ENCODE measurements around the gene RBL2. TPM values are rescaled to one million over a fixed set of nuclear protein-coding genes. Genes with fewer than 3 reads are reported as not detected.
"Not testable (repeated sequence)": the region's sequence is repeated elsewhere in the genome, so short reads cannot be mapped to it uniquely, and the experiment has no call there.

The RBL2 gene, protein sequence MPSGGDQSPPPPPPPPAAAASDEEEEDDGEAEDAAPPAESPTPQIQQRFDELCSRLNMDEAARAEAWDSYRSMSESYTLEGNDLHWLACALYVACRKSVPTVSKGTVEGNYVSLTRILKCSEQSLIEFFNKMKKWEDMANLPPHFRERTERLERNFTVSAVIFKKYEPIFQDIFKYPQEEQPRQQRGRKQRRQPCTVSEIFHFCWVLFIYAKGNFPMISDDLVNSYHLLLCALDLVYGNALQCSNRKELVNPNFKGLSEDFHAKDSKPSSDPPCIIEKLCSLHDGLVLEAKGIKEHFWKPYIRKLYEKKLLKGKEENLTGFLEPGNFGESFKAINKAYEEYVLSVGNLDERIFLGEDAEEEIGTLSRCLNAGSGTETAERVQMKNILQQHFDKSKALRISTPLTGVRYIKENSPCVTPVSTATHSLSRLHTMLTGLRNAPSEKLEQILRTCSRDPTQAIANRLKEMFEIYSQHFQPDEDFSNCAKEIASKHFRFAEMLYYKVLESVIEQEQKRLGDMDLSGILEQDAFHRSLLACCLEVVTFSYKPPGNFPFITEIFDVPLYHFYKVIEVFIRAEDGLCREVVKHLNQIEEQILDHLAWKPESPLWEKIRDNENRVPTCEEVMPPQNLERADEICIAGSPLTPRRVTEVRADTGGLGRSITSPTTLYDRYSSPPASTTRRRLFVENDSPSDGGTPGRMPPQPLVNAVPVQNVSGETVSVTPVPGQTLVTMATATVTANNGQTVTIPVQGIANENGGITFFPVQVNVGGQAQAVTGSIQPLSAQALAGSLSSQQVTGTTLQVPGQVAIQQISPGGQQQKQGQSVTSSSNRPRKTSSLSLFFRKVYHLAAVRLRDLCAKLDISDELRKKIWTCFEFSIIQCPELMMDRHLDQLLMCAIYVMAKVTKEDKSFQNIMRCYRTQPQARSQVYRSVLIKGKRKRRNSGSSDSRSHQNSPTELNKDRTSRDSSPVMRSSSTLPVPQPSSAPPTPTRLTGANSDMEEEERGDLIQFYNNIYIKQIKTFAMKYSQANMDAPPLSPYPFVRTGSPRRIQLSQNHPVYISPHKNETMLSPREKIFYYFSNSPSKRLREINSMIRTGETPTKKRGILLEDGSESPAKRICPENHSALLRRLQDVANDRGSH
- total RNA-seq (100 to 1,000 TPM; 111 to 214 (median 151) TPM), polyA plus RNA-seq (10 to 100 TPM; 29.1 to 34.5 (median 32.6) TPM)
- long read RNA-seq, donor 1, full-length matches to known transcripts, result 4 of 20 reads
- long read RNA-seq, donor 1, partial matches to known transcripts, result 16 of 20 reads
- long read RNA-seq, donor 1, other reads (novel, unspliced or antisense), result 0 of 20 reads
- long read RNA-seq, donor 2, full-length matches to known transcripts, result 1 of 7 reads
- long read RNA-seq, donor 2, partial matches to known transcripts, result 6 of 7 reads
- long read RNA-seq, donor 2, other reads (novel, unspliced or antisense), result 0 of 7 reads

DNA sequence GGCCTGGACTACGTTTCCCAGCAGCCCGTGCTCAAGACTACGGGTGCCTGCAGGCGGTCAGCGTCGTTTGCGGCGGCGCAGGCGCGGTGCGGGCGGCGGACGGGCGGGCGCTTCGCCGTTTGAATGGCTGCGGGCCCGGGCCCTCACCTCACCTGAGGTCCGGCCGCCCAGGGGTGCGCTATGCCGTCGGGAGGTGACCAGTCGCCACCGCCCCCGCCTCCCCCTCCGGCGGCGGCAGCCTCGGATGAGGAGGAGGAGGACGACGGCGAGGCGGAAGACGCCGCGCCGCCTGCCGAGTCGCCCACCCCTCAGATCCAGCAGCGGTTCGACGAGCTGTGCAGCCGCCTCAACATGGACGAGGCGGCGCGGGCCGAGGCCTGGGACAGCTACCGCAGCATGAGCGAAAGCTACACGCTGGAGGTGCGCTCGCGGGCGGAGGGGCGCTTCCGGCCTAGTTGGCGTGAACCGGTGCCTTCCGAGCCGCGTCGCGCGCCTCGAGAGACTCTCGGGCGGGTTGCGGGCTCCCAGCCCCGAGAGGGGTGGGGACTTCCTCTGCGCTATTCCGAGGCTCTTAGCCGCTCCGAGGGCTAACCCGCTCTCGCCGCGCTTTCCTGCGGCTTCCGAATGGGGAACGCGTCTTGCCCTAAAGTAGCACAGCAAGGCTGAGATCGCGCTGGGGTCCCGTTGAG, at the start of gene RBL2:
TSS of gene RBL2 (plus strand) at position 95 of the 689 bp plus-strand sequence. CDS start at position 181, 86 bp downstream.
- DNase-seq, result peak; percentile 97
- H3K4me3 ChIP-seq, result peak within 1 kb of the TSS; percentile 89 to 99 (median 94)
- H3K4me1 ChIP-seq, result peaks cover 17 to 50% (median 39%) of the 10 kb centered on the region in 6 donors
- WGBS, 5 donors, result 0% methylated on average over 37 to 89 of the region's 89 CpGs
- H3K9me3 ChIP-seq, result peaks cover 0 to 3% (median 0%) of the 10 kb centered on the region in 8 donors
- peak within 1 kb of the TSS; percentile 94 to 99 (median 98) for H3K27ac ChIP-seq
- no peaks in the 10 kb centered on the region for H3K27me3 ChIP-seq (replicated peaks in 1 of 7)
- peak; percentile 90 to 93 (median 92) for TF ChIP-seq POLR2AphosphoS5 (IDR thresholded peaks at IDR 0.05)
- TF ChIP-seq POLR2A (IDR thresholded peaks at IDR 0.05), result peak in 1 of 3 donors; percentile 37
- TF ChIP-seq, protein P1, sequence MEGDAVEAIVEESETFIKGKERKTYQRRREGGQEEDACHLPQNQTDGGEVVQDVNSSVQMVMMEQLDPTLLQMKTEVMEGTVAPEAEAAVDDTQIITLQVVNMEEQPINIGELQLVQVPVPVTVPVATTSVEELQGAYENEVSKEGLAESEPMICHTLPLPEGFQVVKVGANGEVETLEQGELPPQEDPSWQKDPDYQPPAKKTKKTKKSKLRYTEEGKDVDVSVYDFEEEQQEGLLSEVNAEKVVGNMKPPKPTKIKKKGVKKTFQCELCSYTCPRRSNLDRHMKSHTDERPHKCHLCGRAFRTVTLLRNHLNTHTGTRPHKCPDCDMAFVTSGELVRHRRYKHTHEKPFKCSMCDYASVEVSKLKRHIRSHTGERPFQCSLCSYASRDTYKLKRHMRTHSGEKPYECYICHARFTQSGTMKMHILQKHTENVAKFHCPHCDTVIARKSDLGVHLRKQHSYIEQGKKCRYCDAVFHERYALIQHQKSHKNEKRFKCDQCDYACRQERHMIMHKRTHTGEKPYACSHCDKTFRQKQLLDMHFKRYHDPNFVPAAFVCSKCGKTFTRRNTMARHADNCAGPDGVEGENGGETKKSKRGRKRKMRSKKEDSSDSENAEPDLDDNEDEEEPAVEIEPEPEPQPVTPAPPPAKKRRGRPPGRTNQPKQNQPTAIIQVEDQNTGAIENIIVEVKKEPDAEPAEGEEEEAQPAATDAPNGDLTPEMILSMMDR (IDR thresholded peaks at IDR 0.05 in 8 of 11, conservative IDR thresholded peaks at IDR 0.05 in 3 of 11), result peak in 1 of 11 experiments; percentile 17
- peaks cover 0 to 10% (median 0%) of the 10 kb centered on the region in 6 donors for H3K36me3 ChIP-seq
- intact Hi-C loops (cut with DNase I; ENCODE audit: low total_unique reads), result loop anchor here (10.0 kb wide), 1 partner anchor 70 kb away; the partner anchor contains the start of gene AKTIP

DNA sequence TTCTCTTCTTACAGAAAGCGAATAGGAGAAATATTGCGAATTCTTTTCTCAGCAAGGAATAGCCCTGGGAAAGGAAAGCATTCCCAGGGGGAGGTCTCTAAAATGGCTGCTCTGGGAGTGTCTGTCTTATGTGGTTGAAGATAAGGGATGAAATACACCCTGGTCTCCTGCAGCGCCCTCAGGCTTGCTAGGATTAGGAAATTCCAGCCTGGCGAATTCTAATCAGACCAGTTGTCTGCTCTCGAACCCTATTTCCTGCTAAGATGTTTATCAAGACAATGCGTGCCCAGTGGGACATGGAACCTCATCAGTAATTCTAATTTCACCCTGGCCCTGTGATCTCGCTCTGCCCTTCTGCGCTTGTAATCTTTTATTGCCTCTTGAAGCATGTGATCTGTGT, 49.7 kb upstream of the RBL2 start:
- peaks cover 0 to 35% (median 22%) of the 10 kb centered on the region in 8 donors for H3K9me3 ChIP-seq
- H3K4me3 ChIP-seq; H3K27me3 ChIP-seq (replicated peaks in 1 of 7); H3K4me1 ChIP-seq; DNase-seq; H3K36me3 ChIP-seq; intact Hi-C loops (cut with DNase I; ENCODE audit: low total_unique reads); H3K27ac ChIP-seq: not testable (repeated sequence)
- WGBS, 5 donors, result 76 to 95% (median 87%) methylated on average over 8 of the region's 8 CpGs

DNA sequence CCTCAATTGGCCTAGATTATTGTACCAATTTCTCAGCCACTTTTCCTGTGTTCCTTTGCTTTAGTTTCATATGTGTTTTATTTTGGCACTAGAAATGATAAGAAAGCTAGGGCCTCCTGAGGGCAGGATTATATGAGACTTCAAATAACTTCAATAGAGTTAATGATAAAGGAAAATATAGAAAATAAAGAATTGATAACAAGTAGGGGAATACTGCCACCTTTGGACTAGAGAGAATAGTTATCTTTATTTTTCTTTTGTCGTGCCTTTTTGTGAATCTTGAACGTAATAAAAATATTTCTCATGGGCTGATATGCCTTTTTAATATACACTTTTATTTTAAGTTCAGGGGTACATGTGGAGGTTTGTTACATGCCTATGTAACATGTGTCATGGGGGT, 29.3 kb upstream of the RBL2 start:
- Histone ChIP-seq H3K4me3 (no peak overlapping the region), H3K27ac (no peak overlapping the region), H3K27me3 (replicated peaks in 1 of 7) (no peaks in the 10 kb centered on the region), H3K36me3 (no peaks in the 10 kb centered on the region), H3K9me3 (no peaks in the 10 kb centered on the region), H3K4me1 (no peaks in the 10 kb centered on the region)
- no peak for DNase-seq
- intact Hi-C loops (cut with DNase I; ENCODE audit: low total_unique reads), result no loop called here
- TF ChIP-seq POLR2AphosphoS5 (IDR thresholded peaks at IDR 0.05) (no peak), POLR2A (IDR thresholded peaks at IDR 0.05) (no peak)
- TF ChIP-seq, protein P1 (IDR thresholded peaks at IDR 0.05 in 8 of 11, conservative IDR thresholded peaks at IDR 0.05 in 3 of 11), result no peak
- 48 to 62% (median 59%) methylated on average over 2 of the region's 2 CpGs for WGBS, 5 donors
